Left lobe of liver (tissue), 2 donors: ENCODE results near the gene LPCAT4. TPM values are rescaled to one million over a fixed set of nuclear protein-coding genes. Genes with fewer than 3 reads are reported as not detected.
"Not testable (repeated sequence)": the region's sequence is repeated elsewhere in the genome, so short reads cannot be mapped to it uniquely, and the experiment has no call there.

Source experiments
- ATAC-seq: fragments of 200-7000 bp; cut with Tn5 transposase; one replicate; pipeline ENCODE4 v1.9.1; 2020; ENCODE audit warnings: mild to moderate bottlenecking, moderate library complexity
- DNase-seq: peaks from one replicate; pipeline ENCODE4 v3.0.0-alpha.2; 2020; ENCODE audit warnings: low spot score
- total RNA-seq: library from RNA; stranded (reverse); gene quantifications from one replicate; pipeline ENCODE4 v1.2.1, GENCODE V29; 2021
- donor health status: DM: no; HTN: no; CAD: no; lungs with moderate emphysema.
- donor health status: DM: no; HTN: yes; CAD: no.

LPCAT4 gene
- 4.0 TPM for total RNA-seq

- DNase-seq (peak; percentile 87), ATAC-seq (peak; percentile 95)
Observed at GRCh38 chr15:34367101-34368081, at the start of gene LPCAT4. Gene LPCAT4 (minus strand): TSS chr15:34367196. CDS start chr15:34367100, 96 bp downstream.

GRCh38 chr15:34409511-34409910, 42.5 kb upstream of the LPCAT4 start:
- not testable (repeated sequence) for DNase-seq, ATAC-seq

- not testable (repeated sequence) for ATAC-seq, DNase-seq
Observed at GRCh38 chr15:34408973-34409372, 42.0 kb upstream of the LPCAT4 start.

GRCh38 chr15:34403899-34404298, 36.9 kb upstream of the LPCAT4 start:
- ATAC-seq, DNase-seq: not testable (repeated sequence)

GRCh38 chr15:34403160-34403598, 36.2 kb upstream of the LPCAT4 start:
- not testable (repeated sequence) for ATAC-seq, DNase-seq

- not testable (repeated sequence) for DNase-seq, ATAC-seq
Observed at GRCh38 chr15:34397637-34398259, 30.8 kb upstream of the LPCAT4 start.

GRCh38 chr15:34392981-34393380, 26.0 kb upstream of the LPCAT4 start:
- ATAC-seq, DNase-seq: not testable (repeated sequence)

GRCh38 chr15:34389594-34390086, 22.6 kb upstream of the LPCAT4 start:
- ATAC-seq, DNase-seq: not testable (repeated sequence)

GRCh38 chr15:34381829-34382521, 15.0 kb upstream of the LPCAT4 start:
- not testable (repeated sequence) for DNase-seq, ATAC-seq

GRCh38 chr15:34380491-34380890, 13.5 kb upstream of the LPCAT4 start:
- not testable (repeated sequence) for ATAC-seq, DNase-seq

GRCh38 chr15:34376856-34377255, 9.9 kb upstream of the LPCAT4 start:
- DNase-seq (no peak), ATAC-seq (no peak)

- not testable (repeated sequence) for ATAC-seq, DNase-seq
Observed at GRCh38 chr15:34375541-34375940, 8.5 kb upstream of the LPCAT4 start.

GRCh38 chr15:34374816-34375215, 7.8 kb upstream of the LPCAT4 start:
- no peak for DNase-seq
- ATAC-seq, result no peak

GRCh38 chr15:34373951-34374350, 7.0 kb upstream of the LPCAT4 start:
- DNase-seq, result no peak
- no peak for ATAC-seq

- ATAC-seq, result no peak
Observed at GRCh38 chr15:34370643-34371042, 3.6 kb upstream of the LPCAT4 start.

GRCh38 chr15:34370129-34370528, 3.1 kb upstream of the LPCAT4 start:
- DNase-seq (no peak), ATAC-seq (no peak)

More at GRCh38 chr15:34370643-34371042, 3.6 kb upstream of the LPCAT4 start:
- no peak for DNase-seq

GRCh38 chr15:34366271-34367065, 528 bp downstream of the LPCAT4 start:
- ATAC-seq, result no peak
- no peak for DNase-seq

- ATAC-seq (no peak), DNase-seq (no peak)
Observed at GRCh38 chr15:34365836-34366235, 1.2 kb downstream of the LPCAT4 start.

- ATAC-seq (no peak), DNase-seq (no peak)
Observed at GRCh38 chr15:34365091-34365825, 1.7 kb downstream of the LPCAT4 start.
